ENCODE data around the gene RFTN1. TPM values are rescaled to one million over a fixed set of nuclear protein-coding genes. Genes with fewer than 3 reads are reported as not detected.

RFTN1 gene
- total RNA-seq, 1 donor from 2014 or later, result 93.7 TPM

DNA sequence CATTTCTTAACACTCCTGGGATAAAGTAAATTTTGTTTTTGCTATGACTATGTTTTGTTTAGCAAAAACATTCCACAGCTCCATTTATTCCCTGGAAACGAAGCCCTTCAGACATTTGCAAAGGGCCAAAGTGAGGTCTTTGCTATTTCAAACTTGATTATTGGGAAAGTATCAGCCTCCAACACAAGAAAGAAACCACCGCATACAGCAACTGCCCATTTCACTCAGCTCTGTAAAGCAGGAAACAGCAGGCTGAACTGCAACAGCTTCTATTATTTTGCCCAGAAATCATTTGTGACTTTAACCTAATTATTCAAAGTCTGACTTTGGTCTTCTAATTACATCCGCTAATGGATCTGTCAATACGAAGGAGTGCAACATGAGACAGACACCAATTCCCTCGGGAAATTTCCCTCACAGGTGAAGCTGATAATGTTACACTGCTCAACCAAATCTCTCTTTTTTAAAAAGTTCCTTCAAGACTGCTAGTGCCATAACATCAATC, 72.1 kb downstream of the RFTN1 start:
- intact Hi-C loops (cut with micrococcal nuclease), result no loop called here
- no peak overlapping the region for H3K4me3 Mint-ChIP-seq (ENCODE audit: low read depth)
- no peaks in the 10 kb centered on the region for H3K27me3 Mint-ChIP-seq (ENCODE audit: low read depth)
- H3K4me1 Mint-ChIP-seq (ENCODE audit: low read depth), result peaks cover 34% of the 10 kb centered on the region
- H3K9me3 Mint-ChIP-seq, result peaks cover 4% of the 10 kb centered on the region
- no peak overlapping the region for H3K27ac Mint-ChIP-seq
- DNase-seq (ENCODE audit: low spot score), result no peak
- peaks cover 37% of the 10 kb centered on the region for H3K36me3 Mint-ChIP-seq (ENCODE audit: low read depth)

GRCh38 chr3:16439848-16440708, 73.4 kb downstream of the RFTN1 start:
- Mint-ChIP-seq H3K36me3 (ENCODE audit: low read depth) (peaks cover 29% of the 10 kb centered on the region), H3K27me3 (ENCODE audit: low read depth) (no peaks in the 10 kb centered on the region), H3K9me3 (peaks cover 4% of the 10 kb centered on the region), H3K4me3 (ENCODE audit: low read depth) (no peak overlapping the region), H3K4me1 (ENCODE audit: low read depth) (peaks cover 29% of the 10 kb centered on the region), H3K27ac (no peak overlapping the region)
- intact Hi-C loops (cut with micrococcal nuclease), result no loop called here
- DNase-seq (ENCODE audit: low spot score), result no peak

GRCh38 chr3:16439163-16439847, 74.2 kb downstream of the RFTN1 start:
- intact Hi-C loops (cut with micrococcal nuclease), result no loop called here
- no peaks in the 10 kb centered on the region for H3K27me3 Mint-ChIP-seq (ENCODE audit: low read depth)

DNA sequence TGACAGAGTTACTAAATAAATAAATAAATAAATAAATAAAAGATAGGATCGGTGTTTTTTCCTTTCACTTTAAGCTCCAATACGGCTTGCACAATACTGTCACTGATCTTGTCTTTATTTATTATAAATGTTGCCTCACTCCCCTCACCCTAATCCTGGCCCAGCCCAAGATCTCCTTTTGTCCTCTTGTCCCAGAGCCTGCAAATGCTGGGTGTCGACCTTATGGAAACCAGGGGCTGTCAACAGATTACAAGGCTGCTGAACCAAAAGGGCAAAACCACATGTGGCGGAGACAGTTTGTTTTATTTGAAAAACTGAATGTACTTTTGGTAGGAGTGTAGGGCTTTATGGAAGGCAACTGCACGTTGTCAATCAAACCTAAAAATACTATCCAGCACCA, 75.9 kb downstream of the RFTN1 start:
- Mint-ChIP-seq H3K27me3 (ENCODE audit: low read depth) (no peaks in the 10 kb centered on the region), H3K4me1 (ENCODE audit: low read depth) (peaks cover 24% of the 10 kb centered on the region), H3K36me3 (ENCODE audit: low read depth) (peaks cover 29% of the 10 kb centered on the region), H3K27ac (no peak overlapping the region), H3K9me3 (no peaks in the 10 kb centered on the region), H3K4me3 (ENCODE audit: low read depth) (no peak overlapping the region)
- DNase-seq (ENCODE audit: low spot score), result no peak
- intact Hi-C loops (cut with micrococcal nuclease), result no loop called here

More at GRCh38 chr3:16439163-16439847, 74.2 kb downstream of the RFTN1 start:
- Mint-ChIP-seq H3K9me3 (peaks cover 4% of the 10 kb centered on the region), H3K36me3 (ENCODE audit: low read depth) (peaks cover 25% of the 10 kb centered on the region), H3K4me3 (ENCODE audit: low read depth) (no peak overlapping the region), H3K27ac (no peak overlapping the region), H3K4me1 (ENCODE audit: low read depth) (peaks cover 27% of the 10 kb centered on the region)
- DNase-seq (ENCODE audit: low spot score), result no peak

- peaks cover 9% of the 10 kb centered on the region for H3K4me1 Mint-ChIP-seq (ENCODE audit: low read depth)
- H3K4me3 Mint-ChIP-seq (ENCODE audit: low read depth), result no peak overlapping the region
- intact Hi-C loops (cut with micrococcal nuclease), result no loop called here
- no peak overlapping the region for H3K27ac Mint-ChIP-seq
- peaks cover 56% of the 10 kb centered on the region for H3K36me3 Mint-ChIP-seq (ENCODE audit: low read depth)
- DNase-seq (ENCODE audit: low spot score), result no peak
- no peaks in the 10 kb centered on the region for H3K27me3 Mint-ChIP-seq (ENCODE audit: low read depth)
- H3K9me3 Mint-ChIP-seq, result no peaks in the 10 kb centered on the region
Measured at GRCh38 chr3:16433701-16434151, 79.8 kb downstream of the RFTN1 start.

GRCh38 chr3:16432714-16433113, 80.8 kb downstream of the RFTN1 start:
- no peaks in the 10 kb centered on the region for H3K9me3 Mint-ChIP-seq
- no peak for DNase-seq (ENCODE audit: low spot score)
- no peak overlapping the region for H3K27ac Mint-ChIP-seq
- intact Hi-C loops (cut with micrococcal nuclease), result no loop called here
- no peaks in the 10 kb centered on the region for H3K27me3 Mint-ChIP-seq (ENCODE audit: low read depth)
- no peak overlapping the region for H3K4me3 Mint-ChIP-seq (ENCODE audit: low read depth)
- H3K36me3 Mint-ChIP-seq (ENCODE audit: low read depth), result peaks cover 66% of the 10 kb centered on the region
- peaks cover 6% of the 10 kb centered on the region for H3K4me1 Mint-ChIP-seq (ENCODE audit: low read depth)

- no peaks in the 10 kb centered on the region for H3K27me3 Mint-ChIP-seq (ENCODE audit: low read depth)
- peaks cover 9% of the 10 kb centered on the region for H3K4me1 Mint-ChIP-seq (ENCODE audit: low read depth)
- H3K9me3 Mint-ChIP-seq, result no peaks in the 10 kb centered on the region
- intact Hi-C loops (cut with micrococcal nuclease), result no loop called here
- no peak for DNase-seq (ENCODE audit: low spot score)
- no peak overlapping the region for H3K4me3 Mint-ChIP-seq (ENCODE audit: low read depth)
- H3K36me3 Mint-ChIP-seq (ENCODE audit: low read depth), result peaks cover 76% of the 10 kb centered on the region
- H3K27ac Mint-ChIP-seq, result no peak overlapping the region
Measured at GRCh38 chr3:16430717-16431630, 82.5 kb downstream of the RFTN1 start.

GRCh38 chr3:16429086-16429485, 84.4 kb downstream of the RFTN1 start:
- no peak overlapping the region for H3K27ac Mint-ChIP-seq
- no peak overlapping the region for H3K4me3 Mint-ChIP-seq (ENCODE audit: low read depth)
- peaks cover 9% of the 10 kb centered on the region for H3K4me1 Mint-ChIP-seq (ENCODE audit: low read depth)
- DNase-seq (ENCODE audit: low spot score), result no peak
- H3K36me3 Mint-ChIP-seq (ENCODE audit: low read depth), result peaks cover 80% of the 10 kb centered on the region
- no peaks in the 10 kb centered on the region for H3K27me3 Mint-ChIP-seq (ENCODE audit: low read depth)
- no peaks in the 10 kb centered on the region for H3K9me3 Mint-ChIP-seq
- intact Hi-C loops (cut with micrococcal nuclease), result no loop called here

- Mint-ChIP-seq H3K4me1 (ENCODE audit: low read depth) (peaks cover 9% of the 10 kb centered on the region), H3K36me3 (ENCODE audit: low read depth) (peaks cover 76% of the 10 kb centered on the region), H3K4me3 (ENCODE audit: low read depth) (no peak overlapping the region), H3K9me3 (no peaks in the 10 kb centered on the region), H3K27ac (no peak overlapping the region), H3K27me3 (ENCODE audit: low read depth) (no peaks in the 10 kb centered on the region)
- no peak for DNase-seq (ENCODE audit: low spot score)
- intact Hi-C loops (cut with micrococcal nuclease), result no loop called here
Measured at GRCh38 chr3:16428612-16429011, 84.9 kb downstream of the RFTN1 start.

DNA sequence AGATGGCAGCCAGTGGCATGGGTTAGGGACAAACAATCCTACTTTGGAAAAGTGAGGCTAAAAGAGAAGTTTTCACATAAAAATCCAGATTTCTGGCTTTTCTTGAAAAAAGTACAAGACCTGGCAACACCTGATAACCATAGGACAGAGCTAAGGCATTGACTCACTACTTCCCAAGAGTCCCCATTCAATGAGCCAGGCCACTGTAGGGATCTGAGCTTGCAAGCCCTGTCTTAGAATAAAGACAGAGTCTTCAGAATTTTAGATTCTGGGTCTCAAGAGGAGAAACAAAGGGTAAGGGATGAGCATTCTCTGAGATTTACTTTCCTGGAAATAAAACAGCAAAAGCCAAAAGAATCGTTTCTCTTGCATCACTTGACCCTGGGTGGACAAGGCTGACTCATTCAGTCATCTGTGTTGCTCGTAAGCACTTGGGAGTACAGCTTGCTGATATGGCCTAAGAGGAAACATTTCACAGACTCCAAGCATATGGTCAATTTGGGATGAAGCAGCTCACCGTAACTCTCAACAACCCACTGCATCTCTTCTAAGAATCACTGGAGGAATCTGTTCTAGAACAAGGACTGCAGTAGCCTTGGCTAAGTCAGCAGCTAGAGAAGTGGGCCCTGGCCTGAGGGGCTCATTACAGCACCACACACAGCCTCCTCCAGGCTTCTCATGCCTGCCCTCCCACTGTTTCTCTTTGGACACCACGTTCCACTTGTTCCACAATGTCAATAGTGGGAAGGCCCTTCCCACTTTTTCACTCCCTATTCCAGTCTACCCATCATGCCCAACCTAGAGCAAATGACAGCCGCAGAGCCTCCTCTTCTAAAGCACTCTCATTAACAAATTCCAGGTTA, 86.2 kb downstream of the RFTN1 start:
- no peak for DNase-seq (ENCODE audit: low spot score)
- intact Hi-C loops (cut with micrococcal nuclease), result no loop called here
- peaks cover 9% of the 10 kb centered on the region for H3K4me1 Mint-ChIP-seq (ENCODE audit: low read depth)
- no peaks in the 10 kb centered on the region for H3K27me3 Mint-ChIP-seq (ENCODE audit: low read depth)
- no peak overlapping the region for H3K4me3 Mint-ChIP-seq (ENCODE audit: low read depth)
- no peaks in the 10 kb centered on the region for H3K9me3 Mint-ChIP-seq
- no peak overlapping the region for H3K27ac Mint-ChIP-seq
- H3K36me3 Mint-ChIP-seq (ENCODE audit: low read depth), result peaks cover 63% of the 10 kb centered on the region

DNA sequence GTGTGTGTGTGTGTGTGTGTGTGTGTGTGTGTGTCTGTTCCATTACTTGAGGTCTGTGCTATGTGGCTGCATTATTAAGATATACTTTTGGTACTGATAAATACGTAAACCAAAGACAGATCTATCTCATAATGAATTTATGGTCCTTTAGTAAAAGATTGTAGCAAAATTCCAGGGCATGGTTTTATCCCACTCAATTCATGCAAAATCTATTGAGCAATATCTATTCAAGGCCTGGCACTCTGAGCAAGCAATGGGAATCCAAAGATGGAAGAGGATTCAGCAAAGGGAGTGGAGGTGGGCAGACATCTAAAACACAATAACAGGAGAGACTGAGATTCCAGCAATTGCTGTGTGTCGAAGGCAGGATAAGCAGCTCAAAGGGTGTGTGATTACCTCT, 86.8 kb downstream of the RFTN1 start:
- intact Hi-C loops (cut with micrococcal nuclease), result no loop called here
- Mint-ChIP-seq H3K27ac (no peak overlapping the region), H3K4me3 (ENCODE audit: low read depth) (no peak overlapping the region), H3K36me3 (ENCODE audit: low read depth) (peaks cover 56% of the 10 kb centered on the region), H3K9me3 (no peaks in the 10 kb centered on the region), H3K4me1 (ENCODE audit: low read depth) (peaks cover 6% of the 10 kb centered on the region), H3K27me3 (ENCODE audit: low read depth) (no peaks in the 10 kb centered on the region)
- no peak for DNase-seq (ENCODE audit: low spot score)

GRCh38 chr3:16426029-16426400, 87.5 kb downstream of the RFTN1 start:
- intact Hi-C loops (cut with micrococcal nuclease), result no loop called here
- no peak overlapping the region for H3K27ac Mint-ChIP-seq
- peaks cover 4% of the 10 kb centered on the region for H3K4me1 Mint-ChIP-seq (ENCODE audit: low read depth)
- H3K4me3 Mint-ChIP-seq (ENCODE audit: low read depth), result no peak overlapping the region
- DNase-seq (ENCODE audit: low spot score), result no peak
- no peaks in the 10 kb centered on the region for H3K9me3 Mint-ChIP-seq
- no peaks in the 10 kb centered on the region for H3K27me3 Mint-ChIP-seq (ENCODE audit: low read depth)
- H3K36me3 Mint-ChIP-seq (ENCODE audit: low read depth), result peaks cover 50% of the 10 kb centered on the region
